Esophagus squamous epithelium (tissue), 5 donors: Measurements from ENCODE around the gene ZBTB11. TPM values are rescaled to one million over a fixed set of nuclear protein-coding genes. Genes with fewer than 3 reads are reported as not detected.

Source experiments
- DNase-seq: peaks from one replicate; lab custom pipeline; 2025; lab: John Stamatoyannopoulos, UW
- H3K27ac ChIP-seq, 4 donors: fragments of 200-600 bp; sonication (generic); one replicate each; pipeline ENCODE4 v1.5.1; 2016 to 2019; ENCODE audit warnings: mild to moderate bottlenecking in 1 of 4
- H3K27me3 ChIP-seq, 4 donors: fragments of 200-600 bp; sonication (generic); 1 replicate in 3 of 4; 2 replicates in 1 of 4; pipeline versions ENCODE4 v1.5.1 to v1.6.0; 2017 to 2021; ENCODE audit warnings: antibody characterized with exemption in 1 of 4
- H3K36me3 ChIP-seq, 3 donors: fragments of 200-600 bp; sonication (generic); one replicate each; pipeline ENCODE4 v1.5.1; 2016 to 2019
- H3K4me1 ChIP-seq, 3 donors: fragments of 200-600 bp; sonication (generic); one replicate each; pipeline ENCODE4 v1.5.1; 2017 to 2019
- H3K4me3 ChIP-seq, 4 donors: fragments of 200-600 bp; sonication (generic); 1 replicate in 3 of 4; 2 replicates in 1 of 4; pipeline ENCODE4 v1.5.1; 2016 to 2019; ENCODE audit warnings: mild to moderate bottlenecking in 2 of 4, moderate library complexity in 1 of 4
- H3K9me3 ChIP-seq, 3 donors: fragments of 200-600 bp; sonication (generic); one replicate each; pipeline ENCODE4 v1.5.1; 2016 to 2019
- POLR2A ChIP-seq, 4 donors: fragments of 450-650 bp; IDR thresholded peaks; one replicate each; pipeline ENCODE4 v1.6.1; 2017; ENCODE audit warnings: antibody characterized with exemption in 4 of 4, mild to moderate bottlenecking in 4 of 4, moderate library complexity in 3 of 4
- WGBS, 2 donors: methylation state at CpG; one replicate each; pipeline ENCODE4 v1.1.5; 2018; 5-methylcytosine and 5-hydroxymethylcytosine counted together
- intact Hi-C: fragments of 100-400 bp; cut with DNase I; formaldehyde crosslinking; loops from one replicate; pipeline ENCODE4 v1.15.0; 2022
- total RNA-seq, 4 donors: library from RNA; depleted of rRNA; stranded (reverse); fragments of >200 nt; gene quantifications; one replicate each; pipeline ENCODE4 v1.1.0, GENCODE V29; 2016
- TF ChIP-seq, protein P1 (sequence below), 6 experiments: fragments of 450-650 bp in 4 of 6; fragments of 200-600 bp in 2 of 6; sonication (generic) in 2 of 6; IDR thresholded peaks; one replicate each; pipeline ENCODE4 v1.5.1; 2016 to 2019; ENCODE audit warnings: antibody characterized with exemption in 6 of 6, mild to moderate bottlenecking in 4 of 6, moderate library complexity in 4 of 6
- donor health status: DM: yes; HTN: yes; CAD: no.

The ZBTB11 gene, protein sequence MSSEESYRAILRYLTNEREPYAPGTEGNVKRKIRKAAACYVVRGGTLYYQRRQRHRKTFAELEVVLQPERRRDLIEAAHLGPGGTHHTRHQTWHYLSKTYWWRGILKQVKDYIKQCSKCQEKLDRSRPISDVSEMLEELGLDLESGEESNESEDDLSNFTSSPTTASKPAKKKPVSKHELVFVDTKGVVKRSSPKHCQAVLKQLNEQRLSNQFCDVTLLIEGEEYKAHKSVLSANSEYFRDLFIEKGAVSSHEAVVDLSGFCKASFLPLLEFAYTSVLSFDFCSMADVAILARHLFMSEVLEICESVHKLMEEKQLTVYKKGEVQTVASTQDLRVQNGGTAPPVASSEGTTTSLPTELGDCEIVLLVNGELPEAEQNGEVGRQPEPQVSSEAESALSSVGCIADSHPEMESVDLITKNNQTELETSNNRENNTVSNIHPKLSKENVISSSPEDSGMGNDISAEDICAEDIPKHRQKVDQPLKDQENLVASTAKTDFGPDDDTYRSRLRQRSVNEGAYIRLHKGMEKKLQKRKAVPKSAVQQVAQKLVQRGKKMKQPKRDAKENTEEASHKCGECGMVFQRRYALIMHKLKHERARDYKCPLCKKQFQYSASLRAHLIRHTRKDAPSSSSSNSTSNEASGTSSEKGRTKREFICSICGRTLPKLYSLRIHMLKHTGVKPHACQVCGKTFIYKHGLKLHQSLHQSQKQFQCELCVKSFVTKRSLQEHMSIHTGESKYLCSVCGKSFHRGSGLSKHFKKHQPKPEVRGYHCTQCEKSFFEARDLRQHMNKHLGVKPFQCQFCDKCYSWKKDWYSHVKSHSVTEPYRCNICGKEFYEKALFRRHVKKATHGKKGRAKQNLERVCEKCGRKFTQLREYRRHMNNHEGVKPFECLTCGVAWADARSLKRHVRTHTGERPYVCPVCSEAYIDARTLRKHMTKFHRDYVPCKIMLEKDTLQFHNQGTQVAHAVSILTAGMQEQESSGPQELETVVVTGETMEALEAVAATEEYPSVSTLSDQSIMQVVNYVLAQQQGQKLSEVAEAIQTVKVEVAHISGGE
- 10 to 100 TPM; 12.7 to 26.9 (median 18.8) TPM for total RNA-seq

- Histone ChIP-seq H3K9me3 (no peaks in the 10 kb centered on the region), H3K4me3 (peak within 1 kb of the TSS; percentile 88 to 100 (median 92)), H3K27ac (peak within 1 kb of the TSS; percentile 98 to 100 (median 99)), H3K4me1 (peaks cover 15 to 55% (median 22%) of the 10 kb centered on the region in 3 donors), H3K36me3 (peaks cover 15 to 30% (median 16%) of the 10 kb centered on the region in 3 donors), H3K27me3 (no peaks in the 10 kb centered on the region)
- DNase-seq = no peak
- intact Hi-C loops = no loop called here
- peak in 3 of 4 donors; percentile 72 to 94 (median 86) for TF ChIP-seq POLR2A (IDR thresholded peaks at IDR 0.05)
- TF ChIP-seq, protein P1, sequence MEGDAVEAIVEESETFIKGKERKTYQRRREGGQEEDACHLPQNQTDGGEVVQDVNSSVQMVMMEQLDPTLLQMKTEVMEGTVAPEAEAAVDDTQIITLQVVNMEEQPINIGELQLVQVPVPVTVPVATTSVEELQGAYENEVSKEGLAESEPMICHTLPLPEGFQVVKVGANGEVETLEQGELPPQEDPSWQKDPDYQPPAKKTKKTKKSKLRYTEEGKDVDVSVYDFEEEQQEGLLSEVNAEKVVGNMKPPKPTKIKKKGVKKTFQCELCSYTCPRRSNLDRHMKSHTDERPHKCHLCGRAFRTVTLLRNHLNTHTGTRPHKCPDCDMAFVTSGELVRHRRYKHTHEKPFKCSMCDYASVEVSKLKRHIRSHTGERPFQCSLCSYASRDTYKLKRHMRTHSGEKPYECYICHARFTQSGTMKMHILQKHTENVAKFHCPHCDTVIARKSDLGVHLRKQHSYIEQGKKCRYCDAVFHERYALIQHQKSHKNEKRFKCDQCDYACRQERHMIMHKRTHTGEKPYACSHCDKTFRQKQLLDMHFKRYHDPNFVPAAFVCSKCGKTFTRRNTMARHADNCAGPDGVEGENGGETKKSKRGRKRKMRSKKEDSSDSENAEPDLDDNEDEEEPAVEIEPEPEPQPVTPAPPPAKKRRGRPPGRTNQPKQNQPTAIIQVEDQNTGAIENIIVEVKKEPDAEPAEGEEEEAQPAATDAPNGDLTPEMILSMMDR (IDR thresholded peaks at IDR 0.05) = peak in 4 of 6 experiments; percentile 30 to 37 (median 34)
- WGBS, 2 donors = 0% methylated on average over 11 to 18 of the region's 57 CpGs
These were observed at the start of gene ZBTB11 for GRCh38 chr3:101676765-101677435. TSS of gene ZBTB11 (minus strand) at chr3:101677132. CDS start at chr3:101676914, 218 bp downstream.

- Histone ChIP-seq H3K4me3 (peak overlapping the region; percentile 57 to 89 (median 75)), H3K27ac (peak overlapping the region in 2 of 4 donors; percentile 64 to 87), H3K27me3 (no peaks in the 10 kb centered on the region), H3K36me3 (peaks cover 0 to 39% (median 13%) of the 10 kb centered on the region in 3 donors), H3K9me3 (no peaks in the 10 kb centered on the region), H3K4me1 (peaks cover 3 to 33% (median 9%) of the 10 kb centered on the region in 3 donors)
- no peak for TF ChIP-seq POLR2A (IDR thresholded peaks at IDR 0.05)
- TF ChIP-seq, protein P1 (IDR thresholded peaks at IDR 0.05) = no peak
- intact Hi-C loops = no loop called here
- no peak for DNase-seq
- WGBS, 2 donors = 36 to 38% methylated on average over 3 of the region's 3 CpGs
These were observed 49.0 kb upstream of the ZBTB11 start for GRCh38 chr3:101725890-101726275.

GRCh38 chr3:101725194-101725889, 48.4 kb upstream of the ZBTB11 start:
- no peak for DNase-seq
- peaks cover 0 to 33% (median 13%) of the 10 kb centered on the region in 3 donors for H3K36me3 ChIP-seq
- intact Hi-C loops = no loop called here
- H3K27ac ChIP-seq = peak overlapping the region; percentile 64 to 87 (median 81)
- WGBS, 2 donors = 2 to 4% methylated on average over 9 to 10 of the region's 21 CpGs
- TF ChIP-seq POLR2A (IDR thresholded peaks at IDR 0.05) = no peak
- TF ChIP-seq, protein P1 (IDR thresholded peaks at IDR 0.05) = no peak
- no peaks in the 10 kb centered on the region for H3K27me3 ChIP-seq
- H3K4me1 ChIP-seq = peaks cover 3 to 34% (median 9%) of the 10 kb centered on the region in 3 donors
- H3K4me3 ChIP-seq = peak overlapping the region; percentile 57 to 89 (median 75)
- no peaks in the 10 kb centered on the region for H3K9me3 ChIP-seq

- H3K9me3 ChIP-seq = no peaks in the 10 kb centered on the region
- peak in 2 of 4 donors; percentile 16 to 57 for TF ChIP-seq POLR2A (IDR thresholded peaks at IDR 0.05)
- TF ChIP-seq, protein P1 (IDR thresholded peaks at IDR 0.05) = peak in 1 of 6 experiments; percentile 4
- intact Hi-C loops = no loop called here
- H3K4me1 ChIP-seq = peaks cover 3 to 34% (median 9%) of the 10 kb centered on the region in 3 donors
- peak within 1 kb of the TSS; percentile 64 to 87 (median 81) for H3K27ac ChIP-seq
- DNase-seq = peak; percentile 66
- no peaks in the 10 kb centered on the region for H3K27me3 ChIP-seq
- WGBS, 2 donors = 0% methylated on average over 21 to 23 of the region's 49 CpGs
- peaks cover 0 to 26% (median 13%) of the 10 kb centered on the region in 3 donors for H3K36me3 ChIP-seq
- H3K4me3 ChIP-seq = peak within 1 kb of the TSS; percentile 57 to 89 (median 75)
These were observed 47.6 kb upstream of the ZBTB11 start, which contains the start of gene CEP97 for GRCh38 chr3:101724329-101725193. TSS of gene CEP97 (plus strand) at chr3:101724614. CDS start at chr3:101724677, 63 bp downstream.
